ENCODE data around the gene HSD17B4.
"Not testable (repeated sequence)": the region's sequence is repeated elsewhere in the genome, so short reads cannot be mapped to it uniquely, and the experiment has no call there.

Gene HSD17B4

DNA sequence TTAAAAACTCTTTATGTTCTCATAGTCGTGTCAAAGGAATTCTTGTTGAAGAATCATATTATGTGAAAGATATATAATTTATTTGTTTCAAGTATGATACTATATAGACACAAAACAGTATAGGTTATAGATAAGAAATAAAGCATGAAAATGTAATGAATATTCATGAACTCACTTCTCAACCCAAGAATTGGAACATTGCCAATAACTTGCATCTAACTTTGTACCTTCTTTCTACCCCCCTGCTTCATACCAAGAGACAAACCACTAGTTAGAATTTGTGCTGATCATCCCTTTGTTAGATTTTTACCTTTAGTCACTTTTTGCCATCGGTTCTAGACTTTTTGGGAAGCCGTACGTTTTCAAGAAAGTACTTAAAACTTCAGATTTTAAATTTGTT, 32.6 kb downstream of the HSD17B4 start:
- DNase-seq, result no peak

DNA sequence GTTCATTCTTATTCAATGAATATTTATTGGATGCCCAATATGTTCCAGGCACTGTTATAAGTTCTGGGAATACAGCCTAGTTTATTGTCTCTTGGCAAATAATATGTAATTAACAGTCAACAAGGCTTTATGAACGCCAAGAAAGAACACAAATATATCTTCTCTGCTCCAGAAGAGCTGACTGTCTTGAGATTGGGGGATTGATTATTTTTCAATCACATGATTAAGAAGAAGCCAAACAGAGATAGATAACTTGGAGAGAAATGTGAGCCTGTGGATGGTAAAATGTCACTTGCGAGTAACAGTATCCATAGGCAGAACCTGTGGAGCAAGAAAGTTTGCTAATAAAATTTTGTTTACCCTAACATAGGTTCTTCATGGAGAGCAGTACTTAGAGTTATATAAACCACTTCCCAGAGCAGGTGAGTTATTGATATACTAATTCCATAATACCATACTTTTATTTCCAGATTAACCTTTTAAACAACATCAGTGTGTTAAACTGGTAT, 49.4 kb downstream of the HSD17B4 start:
- no peak for DNase-seq

- DNase-seq, result peak; percentile 1
Observed at GRCh38 chr5:119503939-119504338, 51.6 kb downstream of the HSD17B4 start.

DNA sequence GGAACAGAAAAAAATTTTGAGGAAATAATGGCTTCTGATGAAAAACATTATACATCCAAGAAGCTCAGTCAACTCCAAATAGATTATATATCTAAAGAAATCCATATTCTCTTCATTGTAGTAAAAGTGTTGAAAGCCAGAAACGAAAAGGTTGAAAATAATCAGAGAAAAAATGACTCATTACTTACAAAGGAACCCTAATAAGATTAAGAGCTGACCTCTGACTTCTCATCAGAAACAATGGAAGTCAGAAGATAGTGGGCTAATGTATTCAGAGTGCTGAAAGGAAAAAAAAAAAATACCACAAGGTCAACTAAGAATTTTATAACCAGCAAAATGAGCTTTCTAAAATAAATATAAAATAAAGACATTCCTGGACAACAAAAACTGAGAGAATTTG, 60.0 kb downstream of the HSD17B4 start:
- no peak for DNase-seq

- no peak for DNase-seq
Observed at GRCh38 chr5:119515192-119515591, 62.9 kb downstream of the HSD17B4 start.

GRCh38 chr5:119517115-119517514, 64.8 kb downstream of the HSD17B4 start:
- not testable (repeated sequence) for DNase-seq

DNA sequence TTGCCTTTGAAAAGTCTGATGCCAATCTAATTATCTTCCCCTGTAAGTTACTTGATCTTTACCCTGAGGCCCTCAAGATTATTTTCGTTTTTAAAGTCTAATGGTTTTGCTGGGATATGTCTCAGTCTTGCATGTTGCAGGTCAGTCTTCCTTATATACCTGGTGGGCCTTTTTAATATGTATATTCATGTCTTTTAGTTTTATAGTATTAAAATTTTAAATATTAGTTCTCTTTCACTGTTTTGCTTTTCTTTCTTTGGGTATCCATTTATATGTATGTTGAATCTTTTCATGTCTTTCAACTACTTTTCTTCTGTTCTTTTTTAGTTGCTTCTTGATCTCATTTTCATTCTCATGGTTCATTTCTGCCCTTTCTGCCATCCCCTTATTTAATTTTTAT, 68.9 kb downstream of the HSD17B4 start:
- no peak for DNase-seq

DNA sequence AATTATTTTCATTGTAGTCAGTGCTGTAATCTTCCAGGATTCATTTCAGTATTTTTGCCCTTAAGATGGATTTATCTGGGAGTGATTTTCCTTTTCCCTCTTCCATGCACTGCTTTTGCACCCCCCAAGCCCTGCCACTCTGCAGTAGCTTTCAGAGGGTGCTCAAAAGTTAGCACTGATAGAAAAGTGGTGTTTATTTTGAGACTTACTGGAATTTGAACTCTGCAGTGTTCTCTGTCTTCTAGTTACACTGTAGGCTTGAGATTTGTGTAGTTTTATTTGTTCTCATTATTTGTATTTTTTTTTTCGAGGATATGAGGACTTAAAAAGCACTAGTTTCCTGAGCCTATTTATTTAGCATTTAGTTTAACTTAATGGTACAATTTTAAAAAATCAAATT, 70.5 kb downstream of the HSD17B4 start:
- no peak for DNase-seq

DNA sequence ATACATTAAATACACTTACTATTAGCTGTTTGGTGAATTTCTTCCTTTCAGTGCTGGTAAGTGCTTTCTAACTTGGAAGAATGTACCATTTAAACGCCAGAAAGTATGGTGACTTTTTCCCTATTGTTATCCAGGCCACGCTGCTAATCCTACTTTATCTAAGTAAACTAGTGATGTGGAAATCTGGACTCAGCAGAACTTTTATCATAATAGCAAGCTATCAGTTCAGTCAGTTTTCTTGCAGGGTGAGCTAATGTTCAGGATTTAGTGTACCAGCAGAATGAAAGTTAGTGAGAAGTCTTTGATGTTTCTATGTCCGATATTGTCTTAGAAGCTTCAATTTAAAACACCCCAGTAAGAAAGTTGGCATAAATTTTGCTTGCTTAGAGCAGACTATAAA, 72.2 kb downstream of the HSD17B4 start:
- peak; percentile 28 for DNase-seq

DNA sequence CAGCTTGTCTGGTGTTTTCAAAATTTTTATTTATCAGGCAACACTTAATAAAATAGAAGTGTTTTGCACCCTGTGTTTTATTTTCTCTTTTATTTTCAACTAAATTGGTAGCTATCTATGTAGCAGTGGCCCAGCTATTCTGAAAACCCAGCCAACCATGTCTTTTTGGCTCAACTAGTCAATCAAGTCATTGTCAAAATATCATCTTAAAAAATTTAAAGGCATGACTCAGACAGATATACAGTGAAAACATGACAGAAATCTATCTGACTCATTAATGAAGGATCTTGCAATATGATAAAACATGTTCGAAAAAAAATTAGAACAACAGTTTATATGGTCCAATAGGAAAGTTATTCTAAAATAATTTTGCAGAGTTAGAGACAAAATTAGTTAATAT, 75.1 kb downstream of the HSD17B4 start:
- DNase-seq, result no peak

DNA sequence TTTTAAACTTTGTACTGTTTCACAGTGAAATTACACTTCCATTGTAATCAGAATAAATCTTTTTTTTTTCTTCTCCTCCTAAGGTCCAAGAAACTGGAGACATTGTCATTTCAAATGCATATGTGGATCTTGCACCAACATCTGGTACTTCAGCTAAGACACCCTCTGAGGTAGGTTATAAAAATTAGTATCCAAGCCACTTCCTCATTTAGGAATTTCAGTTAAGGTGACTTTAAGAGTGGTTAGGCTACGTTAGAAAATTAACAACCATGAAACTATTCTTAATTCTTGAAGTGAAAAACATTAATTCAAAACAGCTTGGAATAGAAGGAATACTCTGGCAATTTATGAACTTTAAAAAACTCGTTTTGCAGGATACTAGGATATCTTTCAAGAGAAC, 77.5 kb downstream of the HSD17B4 start:
- no peak for DNase-seq

- no peak for DNase-seq
Observed at GRCh38 chr5:119532637-119533036, 80.3 kb downstream of the HSD17B4 start.

DNA sequence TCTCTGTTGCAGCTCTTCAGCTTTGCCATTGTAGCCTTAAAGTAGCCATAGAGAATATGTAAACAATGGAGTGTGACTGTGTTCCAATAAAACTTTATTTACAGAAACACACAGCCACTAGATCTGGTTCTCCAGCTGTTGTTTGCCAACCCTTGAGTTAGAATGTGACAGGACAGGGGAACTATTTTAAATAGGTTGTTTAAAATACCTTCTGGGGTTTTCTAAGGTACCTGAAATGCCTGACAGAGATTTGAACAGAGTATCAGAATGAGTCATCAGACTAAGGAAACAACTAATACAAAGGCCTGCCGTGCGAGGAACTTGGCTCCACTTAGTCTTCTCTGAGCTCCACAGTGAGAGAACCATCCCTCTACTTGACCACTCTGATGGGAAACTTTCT, 85.4 kb downstream of the HSD17B4 start:
- DNase-seq, result no peak

DNA sequence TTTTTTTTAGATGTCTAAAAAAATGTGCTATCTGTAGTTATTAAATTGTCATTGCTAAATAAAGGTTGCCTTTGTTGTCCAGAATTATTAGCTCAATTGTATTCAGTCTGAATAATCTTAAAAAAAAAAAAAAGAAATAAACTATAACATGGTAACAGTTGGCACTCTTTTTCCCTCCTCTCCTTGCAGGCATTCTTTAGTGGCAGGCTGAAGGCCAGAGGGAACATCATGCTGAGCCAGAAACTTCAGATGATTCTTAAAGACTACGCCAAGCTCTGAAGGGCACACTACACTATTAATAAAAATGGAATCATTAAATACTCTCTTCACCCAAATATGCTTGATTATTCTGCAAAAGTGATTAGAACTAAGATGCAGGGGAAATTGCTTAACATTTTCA, 89.4 kb downstream of the HSD17B4 start:
- no peak for DNase-seq

GRCh38 chr5:119551819-119552218, 99.5 kb downstream of the HSD17B4 start:
- no peak for DNase-seq

GRCh38 chr5:119554597-119554996, 102.3 kb downstream of the HSD17B4 start:
- no peak for DNase-seq

GRCh38 chr5:119570910-119571309, 118.6 kb downstream of the HSD17B4 start:
- peak; percentile 22 for DNase-seq

GRCh38 chr5:119578937-119579336, 126.6 kb downstream of the HSD17B4 start:
- no peak for DNase-seq

- no peak for DNase-seq
Observed at GRCh38 chr5:119582987-119583386, 130.7 kb downstream of the HSD17B4 start.

DNA sequence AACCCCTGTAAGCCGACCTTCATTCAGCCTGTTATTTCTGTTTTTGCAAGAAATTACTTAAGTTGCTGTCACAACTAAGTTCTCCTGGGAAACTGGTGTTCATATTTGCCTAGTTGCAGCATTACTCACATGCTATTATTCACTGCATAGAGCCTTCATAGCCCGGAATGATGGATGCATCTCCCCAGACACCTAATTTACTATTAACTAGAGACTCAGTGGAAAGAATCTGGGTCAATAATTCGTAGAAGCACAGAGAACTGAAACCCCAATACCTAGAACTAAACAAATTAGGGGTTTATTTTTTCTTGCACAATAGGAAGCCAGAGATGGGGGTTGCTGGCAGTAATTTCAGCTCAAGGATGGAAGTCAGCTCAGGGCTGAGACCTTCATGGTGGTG, 131.4 kb downstream of the HSD17B4 start:
- no peak for DNase-seq
